Neuronal stem cell (in vitro differentiated cells): ENCODE measurements around the gene PAPOLB.
A peak's percentile ranks its signal among the peaks of the same experiment; 100 is the strongest.

Experiments
- DNase-seq: peaks from one replicate; pipeline ENCODE4 v3.0.0-alpha.2; 2013; ENCODE audit warnings: low spot score
- H2AFZ ChIP-seq: one replicate; pipeline ENCODE4 v1.6.1; 2013; ENCODE audit warnings: mild to moderate bottlenecking, low read length, inconsistent platforms
- H2AK5ac ChIP-seq: 2 replicates; pipeline ENCODE4 v1.6.1; 2013; ENCODE audit warnings: low read depth, mild to moderate bottlenecking, inconsistent platforms, low read length, moderate library complexity, mixed read lengths
- H2BK120ac ChIP-seq: 2 replicates; pipeline ENCODE4 v1.6.1; 2013; ENCODE audit warnings: low read depth, mild to moderate bottlenecking, inconsistent platforms, low read length, moderate library complexity, mixed read lengths
- H2BK12ac ChIP-seq: one replicate; pipeline ENCODE4 v1.6.1; 2013; ENCODE audit warnings: low read length, inconsistent platforms
- H2BK15ac ChIP-seq: 2 replicates; pipeline ENCODE4 v1.6.1; 2013; ENCODE audit warnings: mild to moderate bottlenecking, low read length, inconsistent platforms, mixed read lengths
- H2BK5ac ChIP-seq: one replicate; pipeline ENCODE4 v1.6.1; 2013; ENCODE audit warnings: inconsistent platforms, mild to moderate bottlenecking, low read length, moderate library complexity
- H3K14ac ChIP-seq: one replicate; pipeline ENCODE4 v1.6.1; 2013; ENCODE audit warnings: low read length, inconsistent platforms
- H3K18ac ChIP-seq: 2 replicates; pipeline ENCODE4 v1.6.1; 2013; ENCODE audit warnings: low read length, inconsistent platforms
- H3K23ac ChIP-seq: 2 replicates; pipeline ENCODE4 v1.6.1; 2013; ENCODE audit warnings: low read depth, mild to moderate bottlenecking, mixed read lengths, low read length, inconsistent platforms; ENCODE audit not compliant: poor library complexity
- H3K27ac ChIP-seq: replicated peaks from 3 replicates; pipeline ENCODE4 v1.5.1; 2013; ENCODE audit warnings: low read length, inconsistent platforms
- H3K27me3 ChIP-seq, 3 experiments: 2 replicates each; pipeline ENCODE4 v1.6.1; 2013; ENCODE audit warnings: low read length in 3 of 3, mild to moderate bottlenecking in 2 of 3, inconsistent platforms in 1 of 3, low read depth in 1 of 3, mixed read lengths in 1 of 3, moderate library complexity in 1 of 3; ENCODE audit not compliant: control insufficient read depth in 3 of 3, insufficient read depth in 3 of 3
- H3K36me3 ChIP-seq, 2 donors: replicated peaks in 1 of 2; 2 replicates each; pipeline ENCODE4 v1.6.1; 2013; ENCODE audit warnings: low read length in 2 of 2; ENCODE audit not compliant: control insufficient read depth in 2 of 2, insufficient read depth in 2 of 2
- H3K4ac ChIP-seq: 2 replicates; pipeline ENCODE4 v1.6.1; 2013; ENCODE audit warnings: inconsistent platforms, mild to moderate bottlenecking, low read length, moderate library complexity
- H3K4me1 ChIP-seq, 2 donors: 1 replicate in 1 of 2; 2 replicates in 1 of 2; pipeline ENCODE4 v1.6.1; 2013; ENCODE audit warnings: low read length in 2 of 2, low read depth in 1 of 2; ENCODE audit not compliant: control insufficient read depth in 2 of 2, insufficient read depth in 1 of 2
- H3K4me2 ChIP-seq: one replicate; pipeline ENCODE4 v1.6.1; 2013; ENCODE audit warnings: mild to moderate bottlenecking, low read length, inconsistent platforms; ENCODE audit not compliant: insufficient read depth, poor library complexity, severe bottlenecking
- H3K4me3 ChIP-seq, 2 donors: 2 replicates each; pipeline ENCODE4 v1.5.1; 2013; ENCODE audit warnings: low read length in 2 of 2, mild to moderate bottlenecking in 2 of 2, inconsistent platforms in 1 of 2, moderate library complexity in 1 of 2
- H3K79me1 ChIP-seq: one replicate; pipeline ENCODE4 v1.6.1; 2013; ENCODE audit warnings: low read depth, mild to moderate bottlenecking, inconsistent platforms, low read length, moderate library complexity
- H3K9ac ChIP-seq: one replicate; pipeline ENCODE4 v1.6.1; 2013; ENCODE audit warnings: mild to moderate bottlenecking, low read depth, low read length, inconsistent platforms; ENCODE audit not compliant: poor library complexity
- H3K9me3 ChIP-seq, 2 donors: replicated peaks in 1 of 2; 2 replicates each; pipeline versions ENCODE3 to v1.6.1; 2013; ENCODE audit warnings: low read length in 2 of 2, mild to moderate bottlenecking in 2 of 2, inconsistent platforms in 1 of 2, low read depth in 1 of 2, mixed read lengths in 1 of 2, moderate library complexity in 1 of 2; ENCODE audit not compliant: control insufficient read depth in 2 of 2, insufficient read depth in 1 of 2
- H4K8ac ChIP-seq: one replicate; pipeline ENCODE4 v1.6.1; 2013; ENCODE audit warnings: low read depth, mild to moderate bottlenecking, inconsistent platforms, low read length, moderate library complexity
- H4K91ac ChIP-seq: one replicate; pipeline ENCODE4 v1.6.1; 2013; ENCODE audit warnings: low read length, low read depth, mild to moderate bottlenecking, inconsistent platforms; ENCODE audit not compliant: poor library complexity
- WGBS, 2 donors: extraction: QIAGEN DNeasy Blood & Tissue Kit; methylation state at CpG; one replicate each; pipeline ENCODE4 v1.1.7; 2013; ENCODE audit warnings: missing lambda C conversion rate in 2 of 2, mixed read lengths in 1 of 2; ENCODE audit not compliant: insufficient read length in 2 of 2, insufficient replicate concordance in 1 of 2; ENCODE audit errors: extremely low coverage in 2 of 2; 5-methylcytosine and 5-hydroxymethylcytosine counted together

The PAPOLB gene

DNA sequence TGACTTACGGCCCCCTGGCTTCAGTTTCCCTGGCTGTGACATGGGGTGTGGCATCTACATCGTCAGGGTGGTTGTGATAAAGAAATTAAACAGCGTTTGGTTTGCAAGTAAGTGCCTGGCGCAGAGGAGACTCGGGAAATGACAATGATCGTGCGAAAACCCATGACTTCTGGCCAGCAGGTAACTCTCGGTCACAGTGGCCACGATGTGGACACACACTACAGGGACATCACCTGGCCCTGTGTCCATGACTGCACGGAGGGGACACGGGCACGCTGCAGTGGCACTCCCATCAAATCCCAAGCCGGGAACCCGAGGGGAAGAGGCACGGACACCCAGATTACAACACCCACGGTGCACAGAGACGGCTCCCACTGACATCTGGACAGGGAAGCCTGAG is 28.7 kb downstream of the PAPOLB start:
- Histone ChIP-seq H3K9ac (no peak overlapping the region), H3K4me1 (peaks cover 11 to 12% of the 10 kb centered on the region in 2 donors), H3K18ac (peak overlapping the region; percentile 4), H2AFZ (no peak overlapping the region), H2BK12ac (no peak overlapping the region), H2BK15ac (no peak overlapping the region), H3K79me1 (peaks cover 4% of the 10 kb centered on the region), H2BK120ac (no peak overlapping the region), H2AK5ac (no peak overlapping the region), H3K27ac (no peak overlapping the region), H3K36me3 (peaks cover 3 to 15% of the 10 kb centered on the region in 2 donors), H3K9me3 (no peaks in the 10 kb centered on the region), H3K4ac (no peak overlapping the region), H3K27me3 (no peaks in the 10 kb centered on the region), H3K4me3 (no peak overlapping the region), H3K23ac (no peak overlapping the region), H3K4me2 (no peak overlapping the region), H4K8ac (no peak overlapping the region), H4K91ac (no peak overlapping the region), H3K14ac (no peak overlapping the region), H2BK5ac (no peak overlapping the region)
- DNase-seq = no peak
- WGBS, 2 donors = no CpG with 5 or more reads among the region's 17 CpGs

DNA sequence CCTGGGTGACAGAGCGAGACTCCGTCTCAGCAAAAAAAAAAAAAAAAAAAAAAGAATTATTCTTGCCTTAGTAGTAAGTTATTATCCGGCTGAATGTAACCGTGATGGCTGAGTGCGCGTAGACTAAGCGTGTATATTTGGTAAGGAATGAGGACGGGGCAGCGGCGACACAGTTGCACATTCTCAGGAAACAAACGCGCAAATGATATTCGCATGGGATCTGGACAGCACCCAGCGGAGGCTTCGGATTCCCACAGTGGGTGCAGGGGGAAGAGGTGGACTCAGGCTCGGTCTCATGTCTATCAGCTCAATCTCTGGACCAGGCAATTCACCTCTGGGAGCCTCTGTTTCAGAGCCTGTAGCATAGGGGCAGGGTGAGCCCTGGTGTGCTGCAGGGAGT is 29.1 kb downstream of the PAPOLB start:
- Histone ChIP-seq H3K4me3 (no peak overlapping the region), H3K4ac (no peak overlapping the region)
- no CpG with 5 or more reads among the region's 16 CpGs for WGBS, 2 donors

DNA sequence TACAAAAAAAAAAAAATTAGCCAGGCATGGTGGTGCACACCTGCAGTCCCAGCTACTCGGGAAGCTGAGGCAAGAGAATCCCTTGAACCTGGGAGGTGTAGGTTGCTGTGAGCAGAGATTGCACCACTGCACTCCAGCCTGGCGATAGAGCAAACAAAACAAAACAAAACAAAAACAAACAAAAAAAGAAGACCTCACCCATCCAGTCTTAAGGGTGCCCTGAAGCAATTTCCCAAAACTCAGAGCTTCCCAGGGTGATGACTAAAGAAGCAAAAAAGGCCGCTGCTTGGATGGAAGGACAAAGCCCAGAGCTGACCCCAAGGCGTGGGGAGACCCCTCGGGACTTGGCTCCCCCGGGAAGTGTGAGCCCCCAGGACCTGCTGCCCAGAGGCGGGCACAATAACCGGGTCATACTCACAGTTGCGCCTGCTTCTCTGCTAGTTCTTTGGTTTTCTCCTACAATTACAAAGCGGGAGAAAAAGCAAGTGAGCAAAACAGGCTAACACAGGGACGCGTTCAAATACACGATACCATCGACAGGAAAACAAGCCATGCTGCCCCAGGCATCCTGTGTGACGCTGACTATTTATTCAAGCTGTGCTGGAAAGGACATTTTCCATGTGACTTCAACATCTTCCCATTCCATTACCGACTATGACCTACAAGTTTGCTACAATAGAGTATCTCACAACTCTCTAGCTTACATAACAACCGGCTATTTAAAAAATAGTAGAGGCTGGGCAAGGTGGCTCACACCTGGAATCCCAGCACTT is 29.9 kb downstream of the PAPOLB start:
- DNase-seq = no peak
- Histone ChIP-seq H2BK12ac (no peak overlapping the region), H3K4ac (no peak overlapping the region), H3K9ac (no peak overlapping the region), H3K9me3 (no peaks in the 10 kb centered on the region), H3K14ac (no peak overlapping the region), H2BK120ac (no peak overlapping the region), H3K27me3 (no peaks in the 10 kb centered on the region), H2AK5ac (no peak overlapping the region), H4K8ac (no peak overlapping the region), H3K27ac (no peak overlapping the region), H2AFZ (no peak overlapping the region), H3K36me3 (peaks cover 3 to 15% of the 10 kb centered on the region in 2 donors), H3K18ac (no peak overlapping the region), H3K79me1 (peaks cover 4% of the 10 kb centered on the region), H2BK15ac (no peak overlapping the region), H3K23ac (no peak overlapping the region), H3K4me3 (no peak overlapping the region), H3K4me2 (no peak overlapping the region), H2BK5ac (no peak overlapping the region), H4K91ac (no peak overlapping the region), H3K4me1 (peaks cover 0 to 1% of the 10 kb centered on the region in 2 donors)
- no CpG with 5 or more reads among the region's 17 CpGs for WGBS, 2 donors

More for the DNA sequence above, 29.1 kb downstream of the PAPOLB start:
- H3K79me1 ChIP-seq = peaks cover 4% of the 10 kb centered on the region
- H3K4me1 ChIP-seq = peaks cover 8% of the 10 kb centered on the region in 2 donors
- H2AFZ ChIP-seq = no peak overlapping the region
- H2BK5ac ChIP-seq = no peak overlapping the region
- H2AK5ac ChIP-seq = no peak overlapping the region
- no peak overlapping the region for H2BK120ac ChIP-seq
- no peaks in the 10 kb centered on the region for H3K9me3 ChIP-seq
- H3K14ac ChIP-seq = no peak overlapping the region
- no peak overlapping the region for H2BK15ac ChIP-seq
- H3K27ac ChIP-seq = no peak overlapping the region
- H3K9ac ChIP-seq = no peak overlapping the region
- H4K8ac ChIP-seq = no peak overlapping the region
- H3K27me3 ChIP-seq = no peaks in the 10 kb centered on the region
- H3K4me2 ChIP-seq = no peak overlapping the region
- no peak overlapping the region for H3K23ac ChIP-seq
- no peak for DNase-seq
- H3K36me3 ChIP-seq = peaks cover 3 to 15% of the 10 kb centered on the region in 2 donors
- no peak overlapping the region for H2BK12ac ChIP-seq
- H4K91ac ChIP-seq = no peak overlapping the region
- peak overlapping the region; percentile 4 for H3K18ac ChIP-seq

DNA sequence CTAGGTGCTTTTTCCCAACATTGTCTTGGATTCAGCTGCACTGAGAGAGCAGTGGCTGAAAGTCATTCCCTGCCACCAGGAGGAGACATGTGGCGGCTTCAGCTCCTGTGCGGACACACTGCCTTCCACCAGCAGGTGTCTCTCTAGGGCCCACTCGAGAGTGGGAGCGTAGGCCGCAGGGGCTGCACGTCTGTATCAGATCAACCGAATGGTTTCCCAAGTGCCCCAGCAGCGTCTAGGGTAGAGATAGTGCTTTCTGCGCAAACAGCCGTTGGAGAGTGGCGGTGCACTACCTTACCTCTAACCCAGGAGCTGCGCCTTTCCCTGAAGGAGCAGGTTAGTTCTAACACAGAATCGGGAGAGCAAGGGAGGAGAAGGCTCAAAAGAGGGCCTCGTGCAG is 31.7 kb downstream of the PAPOLB start:
- peak overlapping the region; percentile 52 for H3K18ac ChIP-seq
- H2AK5ac ChIP-seq = peak overlapping the region; percentile 25
- no peak overlapping the region for H4K8ac ChIP-seq
- peaks cover 2% of the 10 kb centered on the region for H3K79me1 ChIP-seq
- H3K14ac ChIP-seq = no peak overlapping the region
- H3K9ac ChIP-seq = no peak overlapping the region
- no peak overlapping the region for H2BK15ac ChIP-seq
- peak overlapping the region; percentile 75 for H2AFZ ChIP-seq
- peaks cover 0 to 1% of the 10 kb centered on the region in 2 donors for H3K4me1 ChIP-seq
- no peak overlapping the region for H4K91ac ChIP-seq
- H3K36me3 ChIP-seq = peaks cover 3 to 11% of the 10 kb centered on the region in 2 donors
- no peak overlapping the region for H2BK12ac ChIP-seq
- H3K4me3 ChIP-seq = no peak overlapping the region
- H3K4ac ChIP-seq = no peak overlapping the region
- WGBS, 2 donors = no CpG with 5 or more reads among the region's 14 CpGs
- H2BK120ac ChIP-seq = no peak overlapping the region
- no peak overlapping the region for H2BK5ac ChIP-seq
- no peak overlapping the region for H3K27ac ChIP-seq
- peak; percentile 54 for DNase-seq
- no peak overlapping the region for H3K4me2 ChIP-seq
- no peaks in the 10 kb centered on the region for H3K9me3 ChIP-seq
- no peaks in the 10 kb centered on the region for H3K27me3 ChIP-seq
- H3K23ac ChIP-seq = peak overlapping the region; percentile 52
